Activated B cell treated with CpG ODN at 0.5 μM for 24 hours (primary cell): ENCODE data around the gene TSPAN32. TPM values are rescaled to one million over a fixed set of nuclear protein-coding genes. Genes with fewer than 3 reads are reported as not detected.

Experiments
- ATAC-seq: fragments of 200-7000 bp; cut with Tn5 transposase; one replicate; pipeline ENCODE4 v1.10.0; 2021; ENCODE audit warnings: low read depth, mild to moderate bottlenecking, moderate library complexity
- CTCF ChIA-PET: fragments of 350-600 bp; sonication (Branson Sonifier 250); formaldehyde crosslinking; loops from one replicate; lab custom pipeline; 2021; ENCODE audit warnings: antibody characterized with exemption; lab: Charles Lee
- POLR2A ChIA-PET: fragments of 350-600 bp; sonication (Branson Sonifier 250); formaldehyde crosslinking; loops from one replicate; lab custom pipeline; 2021; ENCODE audit warnings: antibody characterized with exemption; lab: Charles Lee
- DNase-seq: peaks from one replicate; pipeline ENCODE4 v3.0.0; 2022
- H3K27ac Mint-ChIP-seq: one replicate; pipeline ENCODE4 v1.8.0; 2020; ENCODE audit warnings: mixed read lengths
- H3K27me3 Mint-ChIP-seq: one replicate; pipeline ENCODE4 v1.8.0; 2021; ENCODE audit warnings: mixed read lengths
- H3K36me3 Mint-ChIP-seq: one replicate; pipeline ENCODE4 v1.8.0; 2021; ENCODE audit warnings: low read depth, mixed read lengths
- H3K4me1 Mint-ChIP-seq: one replicate; pipeline ENCODE4 v1.8.0; 2021; ENCODE audit warnings: mixed read lengths
- H3K4me3 Mint-ChIP-seq: one replicate; pipeline ENCODE4 v1.8.0; 2020; ENCODE audit warnings: mild to moderate bottlenecking, mixed read lengths
- H3K9me3 Mint-ChIP-seq: one replicate; pipeline ENCODE4 v1.8.0; 2020; ENCODE audit warnings: mixed read lengths
- intact Hi-C: fragments of 100-400 bp; cut with micrococcal nuclease; formaldehyde crosslinking; loops from one replicate; pipeline ENCODE4 v1.15.1; 2024
- total RNA-seq: library from RNA; stranded (reverse); gene quantifications from 2 replicates; pipeline ENCODE4 v1.2.3, GENCODE V29; 2022
- TF ChIP-seq, protein P1 (sequence below): fragments of 200-600 bp; IDR thresholded peaks from one replicate; pipeline ENCODE4 v1.8.0; 2022; ENCODE audit warnings: antibody characterized with exemption, mild to moderate bottlenecking

Gene TSPAN32
- total RNA-seq, 1 donor from 2014 or later = 7.3 TPM

DNA sequence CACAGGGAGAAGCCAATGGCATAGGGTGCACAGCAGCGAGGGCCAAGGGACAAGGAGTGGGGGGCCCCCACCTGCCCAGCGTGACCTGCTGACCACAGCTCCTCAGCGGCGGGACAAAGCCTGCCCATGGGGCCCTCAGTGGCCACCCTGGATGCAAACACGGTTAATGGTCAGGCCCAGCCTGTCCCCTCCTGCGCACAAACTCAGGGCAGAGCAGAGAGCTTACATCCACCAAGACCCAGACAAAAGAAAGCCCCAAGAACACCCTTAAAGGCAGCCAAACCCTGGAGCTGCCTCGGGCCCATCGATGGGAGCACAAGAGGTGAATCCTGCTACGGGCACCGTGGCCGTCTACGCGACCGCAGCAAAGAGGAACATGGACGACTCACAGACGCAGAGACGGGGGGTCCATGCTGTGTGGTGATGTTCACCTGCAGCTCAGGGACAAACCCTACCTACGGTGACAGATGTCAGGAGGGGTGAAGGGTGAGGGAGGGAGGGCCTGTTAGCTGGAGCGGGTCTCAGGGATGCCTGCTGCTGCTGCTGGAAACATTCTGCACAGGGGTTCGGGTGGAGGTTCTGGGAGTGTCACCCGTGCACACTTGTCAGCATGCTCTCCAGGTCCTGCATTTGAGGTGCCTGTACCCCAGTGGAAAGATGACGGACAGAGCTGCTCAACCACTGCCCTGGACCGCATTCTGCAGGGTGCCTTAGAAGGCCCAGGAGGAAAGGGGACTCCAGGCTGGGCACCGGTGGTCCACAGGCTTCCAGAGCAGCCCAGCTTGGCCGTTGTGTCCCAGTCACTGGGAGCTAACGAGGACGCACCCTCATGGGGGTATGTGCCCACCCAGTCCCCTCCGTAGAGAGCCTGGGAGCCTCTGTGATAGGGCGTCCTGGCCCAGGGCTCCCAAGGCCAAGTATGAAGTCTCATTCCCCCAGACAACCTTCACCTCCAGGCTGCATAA, 43.0 kb upstream of the TSPAN32 start:
- intact Hi-C loops = no loop called here
- Mint-ChIP-seq H3K9me3 (peaks cover 6% of the 10 kb centered on the region), H3K4me3 (no peak overlapping the region), H3K27ac (no peak overlapping the region), H3K36me3 (no peaks in the 10 kb centered on the region), H3K27me3 (no peaks in the 10 kb centered on the region), H3K4me1 (no peaks in the 10 kb centered on the region)
- DNase-seq (no peak), ATAC-seq (no peak)
- TF ChIP-seq, protein P1, sequence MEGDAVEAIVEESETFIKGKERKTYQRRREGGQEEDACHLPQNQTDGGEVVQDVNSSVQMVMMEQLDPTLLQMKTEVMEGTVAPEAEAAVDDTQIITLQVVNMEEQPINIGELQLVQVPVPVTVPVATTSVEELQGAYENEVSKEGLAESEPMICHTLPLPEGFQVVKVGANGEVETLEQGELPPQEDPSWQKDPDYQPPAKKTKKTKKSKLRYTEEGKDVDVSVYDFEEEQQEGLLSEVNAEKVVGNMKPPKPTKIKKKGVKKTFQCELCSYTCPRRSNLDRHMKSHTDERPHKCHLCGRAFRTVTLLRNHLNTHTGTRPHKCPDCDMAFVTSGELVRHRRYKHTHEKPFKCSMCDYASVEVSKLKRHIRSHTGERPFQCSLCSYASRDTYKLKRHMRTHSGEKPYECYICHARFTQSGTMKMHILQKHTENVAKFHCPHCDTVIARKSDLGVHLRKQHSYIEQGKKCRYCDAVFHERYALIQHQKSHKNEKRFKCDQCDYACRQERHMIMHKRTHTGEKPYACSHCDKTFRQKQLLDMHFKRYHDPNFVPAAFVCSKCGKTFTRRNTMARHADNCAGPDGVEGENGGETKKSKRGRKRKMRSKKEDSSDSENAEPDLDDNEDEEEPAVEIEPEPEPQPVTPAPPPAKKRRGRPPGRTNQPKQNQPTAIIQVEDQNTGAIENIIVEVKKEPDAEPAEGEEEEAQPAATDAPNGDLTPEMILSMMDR = no peak
- ChIA-PET POLR2A (no interaction called here), CTCF (no interaction called here)

DNA sequence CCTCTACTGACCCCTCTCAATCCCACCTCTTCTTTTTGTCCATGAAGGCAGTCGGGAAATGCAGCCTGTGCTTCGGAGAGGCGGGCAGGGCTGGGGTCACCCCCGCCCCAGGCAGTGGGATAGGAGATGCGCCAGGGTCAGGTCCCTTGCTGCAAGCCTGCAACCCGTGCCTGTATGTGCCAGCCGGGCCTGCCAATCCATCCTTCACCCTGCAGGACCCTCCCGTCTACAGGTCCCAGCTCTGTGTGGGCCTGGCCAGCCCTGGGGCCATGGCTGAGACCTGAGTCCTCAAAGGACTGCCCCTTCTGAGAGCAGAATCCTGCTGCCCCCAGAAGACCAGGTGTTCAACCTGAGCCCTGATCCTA, 42.4 kb upstream of the TSPAN32 start:
- ChIA-PET POLR2A (no interaction called here), CTCF (no interaction called here)
- ATAC-seq (no peak), DNase-seq (no peak)
- Mint-ChIP-seq H3K27me3 (no peaks in the 10 kb centered on the region), H3K27ac (no peak overlapping the region), H3K9me3 (peaks cover 6% of the 10 kb centered on the region), H3K4me3 (no peak overlapping the region), H3K36me3 (no peaks in the 10 kb centered on the region), H3K4me1 (no peaks in the 10 kb centered on the region)
- intact Hi-C loops = no loop called here
- TF ChIP-seq, protein P1 = no peak

DNA sequence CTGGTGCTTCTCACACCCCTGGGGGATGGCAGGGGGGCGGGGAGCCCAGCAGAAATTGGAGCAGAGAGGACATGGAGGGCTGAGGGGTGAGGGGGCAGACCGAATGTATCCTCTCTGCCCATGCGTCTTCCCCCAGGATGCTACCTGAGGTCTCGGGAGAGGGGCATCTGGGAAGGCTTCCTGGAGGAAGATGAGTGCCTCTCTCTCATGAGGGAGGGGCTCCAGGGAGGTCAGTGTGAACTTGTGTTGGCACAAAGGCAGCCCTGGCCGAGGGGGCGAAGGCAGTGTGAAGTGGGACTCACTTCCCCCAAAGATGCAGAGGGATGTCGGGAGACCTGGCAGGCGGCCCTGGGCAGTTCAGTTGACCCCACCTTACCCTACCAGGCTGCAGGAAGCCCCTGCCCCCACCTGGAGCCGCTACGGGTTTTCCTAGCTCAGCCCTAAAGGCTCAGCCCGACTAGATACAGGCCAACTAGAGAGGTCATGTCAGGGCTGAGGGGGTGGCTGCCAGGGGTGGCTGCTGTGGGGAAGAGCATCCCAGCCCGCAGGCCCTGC, 41.8 kb upstream of the TSPAN32 start:
- POLR2A ChIA-PET = no interaction called here
- CTCF ChIA-PET = no interaction called here

DNA sequence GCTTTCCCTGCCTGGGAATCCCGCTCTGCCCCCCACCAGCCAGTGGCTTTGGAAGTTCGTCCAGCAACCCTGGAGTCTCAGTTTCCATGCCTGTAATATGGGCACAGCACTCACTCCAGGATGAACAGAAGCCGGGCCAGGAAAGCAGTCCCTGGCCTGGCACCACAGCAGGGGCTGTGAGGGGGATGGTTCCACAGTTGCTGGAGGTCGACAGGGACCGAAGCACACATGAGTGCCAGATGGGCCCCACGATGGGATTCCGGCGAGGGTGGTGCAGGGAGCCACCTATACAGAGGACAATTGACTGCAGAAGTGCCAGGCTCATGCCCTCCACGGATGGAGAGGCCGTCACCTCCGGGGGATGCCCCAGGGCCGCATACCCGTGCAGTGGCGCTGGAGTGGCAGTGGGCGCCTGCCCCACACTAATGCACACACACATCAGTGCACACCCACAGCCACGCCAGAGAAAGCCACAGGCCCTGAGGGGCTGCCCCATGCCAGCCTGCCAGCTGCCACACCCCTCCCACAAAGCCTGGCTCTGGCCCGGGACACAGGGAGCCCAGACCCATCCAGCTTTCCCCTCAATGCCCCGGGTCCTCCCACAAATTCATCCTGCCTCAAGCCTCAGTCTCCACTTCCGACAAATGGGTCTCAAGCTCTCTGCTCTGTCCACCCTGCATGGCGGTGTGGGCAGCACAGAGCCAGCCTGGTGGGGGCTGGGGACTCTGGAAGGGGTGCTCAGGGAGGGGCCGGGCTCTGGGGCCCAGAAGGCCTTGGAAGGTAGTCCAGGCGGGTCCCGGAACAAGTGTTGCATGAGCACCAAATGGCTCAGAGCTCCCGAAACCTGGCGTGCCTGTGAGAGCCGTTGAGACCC, 41.1 kb upstream of the TSPAN32 start:
- Mint-ChIP-seq H3K27me3 (no peaks in the 10 kb centered on the region), H3K4me1 (peaks cover 6% of the 10 kb centered on the region), H3K4me3 (no peak overlapping the region), H3K9me3 (no peaks in the 10 kb centered on the region), H3K36me3 (no peaks in the 10 kb centered on the region), H3K27ac (no peak overlapping the region)
- DNase-seq (no peak), ATAC-seq (no peak)
- intact Hi-C loops = no loop called here
- CTCF ChIA-PET = no interaction called here
- POLR2A ChIA-PET = no interaction called here
- TF ChIP-seq, protein P1 = no peak

More for the DNA sequence above, 41.8 kb upstream of the TSPAN32 start:
- intact Hi-C loops = no loop called here
- ATAC-seq (no peak), DNase-seq (no peak)
- H3K27ac Mint-ChIP-seq = no peak overlapping the region
- H3K36me3 Mint-ChIP-seq = no peaks in the 10 kb centered on the region
- H3K4me1 Mint-ChIP-seq = no peaks in the 10 kb centered on the region
- TF ChIP-seq, protein P1 = no peak
- H3K27me3 Mint-ChIP-seq = no peaks in the 10 kb centered on the region
- no peak overlapping the region for H3K4me3 Mint-ChIP-seq
- H3K9me3 Mint-ChIP-seq = peaks cover 3% of the 10 kb centered on the region
